HCEC 1CT (cell line): ENCODE measurements around the gene CTNNA3.

ENCODE experiments used
- DNase-seq: peaks from one replicate; pipeline ENCODE4 v3.0.0-alpha.2; 2017

Gene CTNNA3

GRCh38 chr10:66843396-66843795 lies 852.6 kb downstream of the CTNNA3 start:
- no peak for DNase-seq

GRCh38 chr10:66842867-66843266 lies 853.1 kb downstream of the CTNNA3 start:
- DNase-seq: no peak

- DNase-seq: no peak
Observed at GRCh38 chr10:66842371-66842770, 853.6 kb downstream of the CTNNA3 start.

- DNase-seq: no peak
Observed at GRCh38 chr10:66838656-66839055, 857.3 kb downstream of the CTNNA3 start.

GRCh38 chr10:66837990-66838389 lies 858.0 kb downstream of the CTNNA3 start:
- no peak for DNase-seq

- DNase-seq: no peak
Observed at GRCh38 chr10:66837335-66837734, 858.7 kb downstream of the CTNNA3 start.

- no peak for DNase-seq
Observed at GRCh38 chr10:66836771-66837170, 859.2 kb downstream of the CTNNA3 start.

- no peak for DNase-seq
Observed at GRCh38 chr10:66836057-66836456, 859.9 kb downstream of the CTNNA3 start.

- no peak for DNase-seq
Observed at GRCh38 chr10:66835400-66835799, 860.6 kb downstream of the CTNNA3 start.

- no peak for DNase-seq
Observed at GRCh38 chr10:66834802-66835201, 861.2 kb downstream of the CTNNA3 start.

GRCh38 chr10:66833861-66834260 lies 862.1 kb downstream of the CTNNA3 start:
- no peak for DNase-seq

- DNase-seq: no peak
Observed at GRCh38 chr10:66832781-66833422, 863.1 kb downstream of the CTNNA3 start.

- no peak for DNase-seq
Observed at GRCh38 chr10:66828957-66829356, 867.0 kb downstream of the CTNNA3 start.

GRCh38 chr10:66827353-66827752 lies 868.6 kb downstream of the CTNNA3 start:
- DNase-seq: no peak

GRCh38 chr10:66823301-66823700 lies 872.7 kb downstream of the CTNNA3 start:
- no peak for DNase-seq

GRCh38 chr10:66822801-66823200 lies 873.2 kb downstream of the CTNNA3 start:
- DNase-seq: no peak

GRCh38 chr10:66819691-66820090 lies 876.3 kb downstream of the CTNNA3 start:
- DNase-seq: no peak

GRCh38 chr10:66813122-66813521 lies 882.9 kb downstream of the CTNNA3 start:
- DNase-seq: no peak

GRCh38 chr10:66811211-66811610 lies 884.8 kb downstream of the CTNNA3 start:
- DNase-seq: no peak

GRCh38 chr10:66809402-66809801 lies 886.6 kb downstream of the CTNNA3 start:
- no peak for DNase-seq

- DNase-seq: no peak
Observed at GRCh38 chr10:66805612-66806011, 890.4 kb downstream of the CTNNA3 start.

GRCh38 chr10:66804962-66805361 lies 891.0 kb downstream of the CTNNA3 start:
- DNase-seq: no peak

GRCh38 chr10:66803174-66803573 lies 892.8 kb downstream of the CTNNA3 start:
- DNase-seq: no peak

- no peak for DNase-seq
Observed at GRCh38 chr10:66799474-66799873, 896.5 kb downstream of the CTNNA3 start.

GRCh38 chr10:66795866-66796265 lies 900.1 kb downstream of the CTNNA3 start:
- DNase-seq: no peak
